ENCODE results near the gene APOOL.

The APOOL gene

GRCh38 chrX:85051627-85052026 lies 48.0 kb downstream of the APOOL start:
- no peaks in the 10 kb centered on the region for H3K9me3 ChIP-seq (ENCODE audit: low read length)
- H3K36me3 ChIP-seq (ENCODE audit: insufficient read depth, low read length), result no peaks in the 10 kb centered on the region
- H3K79me2 ChIP-seq (ENCODE audit: insufficient read depth, low read length), result no peaks in the 10 kb centered on the region
- H3K9me2 ChIP-seq (ENCODE audit: low read depth, low read length), result no peaks in the 10 kb centered on the region
- no peak for TF ChIP-seq EZH2 (IDR thresholded peaks at IDR 0.05; ENCODE audit: borderline replicate concordance, low read length)
- TF ChIP-seq CTCF (IDR thresholded peaks at IDR 0.05; ENCODE audit: low read length), result no peak
- H3K27me3 ChIP-seq (ENCODE audit: insufficient read depth, low read length), result no peaks in the 10 kb centered on the region
- H3K4me3 ChIP-seq (ENCODE audit: low read depth, low read length, poor library complexity, severe bottlenecking), result no peak overlapping the region
- no peak overlapping the region for H2AFZ ChIP-seq (ENCODE audit: low read length)
- H3K27ac ChIP-seq (ENCODE audit: low read depth, low read length, poor library complexity, severe bottlenecking), result no peak overlapping the region
- H3F3A ChIP-seq (ENCODE audit: insufficient read depth, low read length), result no peaks in the 10 kb centered on the region
- H3K9ac ChIP-seq (ENCODE audit: low read length), result no peak overlapping the region
- no peak overlapping the region for H3K4me2 ChIP-seq (ENCODE audit: low read length)
- no peaks in the 10 kb centered on the region for H3K4me1 ChIP-seq (ENCODE audit: insufficient read depth, low read length, severe bottlenecking)
- H4K20me1 ChIP-seq (ENCODE audit: insufficient read depth, low read length), result no peaks in the 10 kb centered on the region

GRCh38 chrX:85052205-85052604 lies 48.5 kb downstream of the APOOL start:
- Histone ChIP-seq H3K4me1 (ENCODE audit: insufficient read depth, low read length, severe bottlenecking) (no peaks in the 10 kb centered on the region), H3K4me2 (ENCODE audit: low read length) (no peak overlapping the region), H2AFZ (ENCODE audit: low read length) (no peak overlapping the region), H3K27ac (ENCODE audit: low read depth, low read length, poor library complexity, severe bottlenecking) (no peak overlapping the region), H3K4me3 (ENCODE audit: low read depth, low read length, poor library complexity, severe bottlenecking) (no peak overlapping the region), H3F3A (ENCODE audit: insufficient read depth, low read length) (no peaks in the 10 kb centered on the region), H3K27me3 (ENCODE audit: insufficient read depth, low read length) (no peaks in the 10 kb centered on the region), H3K9me3 (ENCODE audit: low read length) (no peaks in the 10 kb centered on the region), H3K9ac (ENCODE audit: low read length) (no peak overlapping the region), H4K20me1 (ENCODE audit: insufficient read depth, low read length) (no peaks in the 10 kb centered on the region), H3K9me2 (ENCODE audit: low read depth, low read length) (no peaks in the 10 kb centered on the region), H3K79me2 (ENCODE audit: insufficient read depth, low read length) (no peaks in the 10 kb centered on the region), H3K36me3 (ENCODE audit: insufficient read depth, low read length) (no peaks in the 10 kb centered on the region)
- no peak for TF ChIP-seq CTCF (IDR thresholded peaks at IDR 0.05; ENCODE audit: low read length)
- TF ChIP-seq EZH2 (IDR thresholded peaks at IDR 0.05; ENCODE audit: borderline replicate concordance, low read length), result no peak

DNA sequence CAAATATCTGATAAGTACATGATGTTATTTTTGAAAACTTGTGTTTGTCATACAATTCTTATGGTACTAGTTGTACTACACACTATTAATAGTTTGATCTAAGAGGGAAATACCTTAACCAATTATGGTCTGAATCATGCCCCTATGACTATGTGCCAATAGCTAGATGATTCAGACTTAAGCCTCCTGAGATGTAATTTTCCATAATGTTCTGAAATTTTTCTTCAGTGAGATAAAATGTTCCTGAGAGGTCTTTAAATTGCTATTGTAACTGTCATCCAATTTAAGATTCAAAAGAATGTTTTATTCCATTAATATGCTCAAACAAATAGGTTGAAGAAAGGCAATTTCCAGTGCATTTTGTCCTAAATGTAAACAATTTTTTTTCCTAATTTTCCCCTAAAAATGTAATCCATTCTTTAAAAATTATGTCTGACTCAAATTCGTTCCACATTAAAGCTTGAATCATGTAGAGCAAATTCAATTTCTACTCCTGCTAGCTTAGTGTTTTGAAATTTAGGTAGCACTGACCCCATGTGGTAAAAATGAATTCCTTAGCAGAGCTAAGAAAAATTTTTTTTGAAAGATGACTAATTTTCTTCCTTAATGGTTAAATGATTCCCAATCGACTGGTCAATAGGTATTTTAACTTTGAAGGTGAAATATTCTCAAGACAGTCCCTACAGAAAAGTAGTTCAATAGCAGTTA lies 49.1 kb downstream of the APOOL start:
- H3K36me3 ChIP-seq (ENCODE audit: insufficient read depth, low read length), result no peaks in the 10 kb centered on the region
- no peaks in the 10 kb centered on the region for H3K79me2 ChIP-seq (ENCODE audit: insufficient read depth, low read length)
- H3K27me3 ChIP-seq (ENCODE audit: insufficient read depth, low read length), result no peaks in the 10 kb centered on the region
- H3K4me1 ChIP-seq (ENCODE audit: insufficient read depth, low read length, severe bottlenecking), result no peaks in the 10 kb centered on the region
- H3K27ac ChIP-seq (ENCODE audit: low read depth, low read length, poor library complexity, severe bottlenecking), result no peak overlapping the region
- H4K20me1 ChIP-seq (ENCODE audit: insufficient read depth, low read length), result no peaks in the 10 kb centered on the region
- H3K9me3 ChIP-seq (ENCODE audit: low read length), result no peaks in the 10 kb centered on the region
- H3K9ac ChIP-seq (ENCODE audit: low read length), result no peak overlapping the region
- H2AFZ ChIP-seq (ENCODE audit: low read length), result no peak overlapping the region
- H3K9me2 ChIP-seq (ENCODE audit: low read depth, low read length), result no peaks in the 10 kb centered on the region
- H3K4me3 ChIP-seq (ENCODE audit: low read depth, low read length, poor library complexity, severe bottlenecking), result no peak overlapping the region
- TF ChIP-seq EZH2 (IDR thresholded peaks at IDR 0.05; ENCODE audit: borderline replicate concordance, low read length) (no peak), CTCF (IDR thresholded peaks at IDR 0.05; ENCODE audit: low read length) (peak; percentile 35; the same call in 1 of the 2 replicates)
- no peak overlapping the region for H3K4me2 ChIP-seq (ENCODE audit: low read length)
- H3F3A ChIP-seq (ENCODE audit: insufficient read depth, low read length), result no peaks in the 10 kb centered on the region

Data from OCI-LY1 (cell line).